Common myeloid progenitor, CD34-positive (primary cell): ENCODE data around the gene SPEM3.

ENCODE experiments used
- CTCF ChIA-PET: fragments of 350-600 bp; sonication (Branson Sonifier 250); formaldehyde crosslinking; loops from one replicate; lab custom pipeline; 2021; ENCODE audit warnings: antibody characterized with exemption; lab: Charles Lee
- POLR2A ChIA-PET: fragments of 350-600 bp; sonication (Branson Sonifier 250); formaldehyde crosslinking; loops from one replicate; lab custom pipeline; 2021; ENCODE audit warnings: antibody characterized with exemption; lab: Charles Lee
- DNase-seq, 3 donors: peaks; one replicate each; pipeline versions ENCODE4 v3.0.0 to v3.0.0-alpha.2; 2013
- H3K27ac ChIP-seq, 2 experiments: 1 replicate in 1 of 2; 2 replicates in 1 of 2; pipeline ENCODE4 v1.7.0; 2013; ENCODE audit warnings: inconsistent platforms in 2 of 2, low read length in 2 of 2, mild to moderate bottlenecking in 2 of 2, low read depth in 1 of 2, moderate library complexity in 1 of 2; ENCODE audit not compliant: severe bottlenecking in 2 of 2, insufficient read depth in 1 of 2, poor library complexity in 1 of 2
- H3K27me3 ChIP-seq, 5 experiments: replicated peaks in 2 of 5; 1 replicate in 3 of 5; 2 replicates in 2 of 5; pipeline versions ENCODE4 v1.6.1 to v1.7.0; 2013; ENCODE audit warnings: low read length in 4 of 5, mild to moderate bottlenecking in 2 of 5, moderate library complexity in 2 of 5, inconsistent platforms in 1 of 5; ENCODE audit not compliant: insufficient read depth in 5 of 5, control insufficient read depth in 4 of 5
- H3K36me3 ChIP-seq, 4 experiments: 1 replicate in 2 of 4; 2 replicates in 2 of 4; pipeline versions ENCODE4 v1.6.1 to v1.7.0; 2013; ENCODE audit warnings: low read length in 3 of 4, control low read depth in 1 of 4, mild to moderate bottlenecking in 1 of 4; ENCODE audit not compliant: control insufficient read depth in 4 of 4, insufficient read depth in 4 of 4
- H3K4me1 ChIP-seq, 4 experiments: 1 replicate in 3 of 4; 2 replicates in 1 of 4; pipeline versions ENCODE4 v1.6.1 to v1.7.1; 2013; ENCODE audit warnings: low read length in 3 of 4, mild to moderate bottlenecking in 3 of 4, control low read depth in 1 of 4, inconsistent platforms in 1 of 4, moderate library complexity in 1 of 4; ENCODE audit not compliant: control insufficient read depth in 4 of 4, insufficient read depth in 4 of 4; ENCODE audit errors: control extremely low read depth in 1 of 4
- H3K4me3 ChIP-seq, 7 experiments: 1 replicate in 4 of 7; 2 replicates in 3 of 7; pipeline versions ENCODE4 v1.5.1 to v1.7.0; 2013; ENCODE audit warnings: mild to moderate bottlenecking in 7 of 7, low read length in 6 of 7, moderate library complexity in 6 of 7, inconsistent platforms in 2 of 7, low read depth in 2 of 7, control low read depth in 1 of 7; ENCODE audit not compliant: insufficient read depth in 4 of 7, control insufficient read depth in 1 of 7; ENCODE audit errors: extremely low read depth in 1 of 7
- H3K9me3 ChIP-seq, 5 experiments: 1 replicate in 4 of 5; 2 replicates in 1 of 5; pipeline versions ENCODE4 v1.6.1 to v1.7.1; 2013; ENCODE audit warnings: low read length in 4 of 5, mild to moderate bottlenecking in 2 of 5, inconsistent platforms in 1 of 5, low read depth in 1 of 5, moderate library complexity in 1 of 5; ENCODE audit not compliant: control insufficient read depth in 4 of 5, insufficient read depth in 2 of 5; ENCODE audit errors: control extremely low read depth in 1 of 5
- WGBS: methylation state at CpG from one replicate; pipeline ENCODE4 v1.1.5; 2013; ENCODE audit not compliant: insufficient coverage; 5-methylcytosine and 5-hydroxymethylcytosine counted together

Gene SPEM3

DNA sequence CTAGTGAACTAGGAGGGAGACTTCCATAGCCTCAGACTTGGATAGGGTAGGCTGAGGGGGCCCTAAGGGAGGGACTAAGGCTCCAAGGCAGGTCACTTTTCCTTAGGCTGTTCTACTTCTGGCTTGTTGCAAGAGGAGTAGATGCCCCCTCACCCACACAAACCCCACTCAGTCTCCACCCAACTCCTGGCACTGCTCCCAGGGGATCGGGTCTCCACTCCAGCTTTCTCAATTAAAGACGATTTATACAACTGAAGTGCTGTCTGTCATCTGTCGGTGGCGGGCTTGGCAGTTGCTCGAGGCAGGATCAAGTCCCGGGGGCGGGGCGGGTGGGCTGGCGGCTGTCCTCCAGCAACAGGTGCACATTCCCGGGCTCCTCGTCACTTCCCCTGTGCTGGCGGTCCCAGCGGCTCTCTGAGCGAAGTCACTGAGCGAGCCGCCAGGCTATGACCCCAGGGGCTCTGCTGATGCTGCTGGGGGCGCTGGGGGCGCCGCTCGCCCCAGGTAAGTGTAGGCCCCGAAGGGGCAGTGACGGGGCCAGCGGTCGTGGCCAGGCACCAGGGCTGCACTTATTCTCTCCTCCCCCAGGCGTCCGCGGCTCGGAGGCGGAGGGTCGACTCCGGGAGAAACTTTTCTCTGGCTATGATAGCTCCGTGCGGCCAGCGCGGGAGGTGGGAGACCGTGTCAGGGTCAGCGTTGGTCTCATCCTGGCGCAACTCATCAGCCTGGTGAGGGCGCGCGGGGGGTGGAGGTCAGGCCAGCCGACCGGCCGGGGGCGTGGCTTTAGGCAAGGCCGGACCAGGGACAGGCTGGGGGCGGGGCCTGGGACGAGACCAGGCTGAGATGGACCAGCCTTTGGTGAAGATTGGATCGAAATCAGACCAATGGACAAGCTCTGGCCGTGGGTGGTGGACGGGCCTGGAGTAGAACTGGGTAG lies 16.3 kb downstream of the SPEM3 start, which contains the start of gene CHRNB1:
Gene CHRNB1 (plus strand): TSS at position 380 of the 937 bp plus-strand sequence. CDS start 67 bp downstream, at position 447.
- Histone ChIP-seq H3K36me3 (no peaks in the 10 kb centered on the region), H3K4me1 (peaks cover 3 to 32% (median 29%) of the 10 kb centered on the region in 4 experiments), H3K27ac (no peak within 1 kb of the TSS), H3K27me3 (peaks cover 4 to 73% (median 37%) of the 10 kb centered on the region in 5 experiments), H3K9me3 (no peaks in the 10 kb centered on the region), H3K4me3 (peak within 1 kb of the TSS; percentile 23 to 74 (median 61))
- POLR2A ChIA-PET: interaction anchor here (0.7 to 1.6 kb wide), 5 partner anchors 11 to 41 kb away, joined by 3 to 5 read pairs (median 3); partner anchors contain the start of gene POLR2A
- peak in 2 of 3 donors; percentile 64 to 72 for DNase-seq
- under 1% methylated on average over 50 of the region's 51 CpGs for WGBS
- CTCF ChIA-PET: interaction anchor here (0.6 to 5.6 kb wide), 6 partner anchors 9 to 1019 kb away, joined by 3 to 40 read pairs (median 4); no protein-coding TSS in a partner anchor

- H3K9me3 ChIP-seq: no peaks in the 10 kb centered on the region
- DNase-seq: peak in 2 of 3 donors; percentile 45 to 56
- H3K4me1 ChIP-seq: peaks cover 3 to 26% (median 23%) of the 10 kb centered on the region in 4 experiments
- no peak overlapping the region for H3K27ac ChIP-seq
- peak overlapping the region; percentile 23 to 74 (median 61) for H3K4me3 ChIP-seq
- no peaks in the 10 kb centered on the region for H3K36me3 ChIP-seq
- H3K27me3 ChIP-seq: peaks cover 4 to 68% (median 37%) of the 10 kb centered on the region in 5 experiments
- 0% methylated on average over 11 of the region's 16 CpGs for WGBS
- POLR2A ChIA-PET: interaction anchor here (0.6 to 1.5 kb wide), 5 partner anchors 10 to 41 kb away, joined by 3 to 4 read pairs (median 3); partner anchors contain the start of gene POLR2A
- CTCF ChIA-PET: interaction anchor here (1.0 to 2.4 kb wide), 4 partner anchors 9 to 115 kb away, joined by 3 to 10 read pairs (median 4); no protein-coding TSS in a partner anchor
These were observed 16.9 kb downstream of the SPEM3 start for GRCh38 chr17:7445619-7445968.

- Histone ChIP-seq H3K9me3 (no peaks in the 10 kb centered on the region), H3K27me3 (peaks cover 4 to 50% (median 28%) of the 10 kb centered on the region in 5 experiments), H3K27ac (no peak overlapping the region), H3K36me3 (no peaks in the 10 kb centered on the region), H3K4me3 (no peak overlapping the region), H3K4me1 (peaks cover 3 to 19% (median 16%) of the 10 kb centered on the region in 4 experiments)
- WGBS: 95% methylated on average over 4 of the region's 7 CpGs
- CTCF ChIA-PET: interaction anchor here (1.9 kb wide), 1 partner anchor 12 kb away, joined by 6 read pairs; no protein-coding TSS in a partner anchor
- POLR2A ChIA-PET: interaction anchor here (2.0 kb wide), 1 partner anchor 36 kb away, joined by 6 read pairs; the partner anchor contains the start of gene POLR2A
- no peak for DNase-seq
These were observed 19.8 kb downstream of the SPEM3 start for GRCh38 chr17:7448461-7448860.

- DNase-seq: no peak
- ChIA-PET POLR2A (no interaction called here), CTCF (interaction anchor here (1.2 to 2.4 kb wide), 2 partner anchors 15 to 23 kb away, joined by 5 to 20 read pairs; no protein-coding TSS in a partner anchor)
- H3K9me3 ChIP-seq: no peaks in the 10 kb centered on the region
- H3K4me3 ChIP-seq: no peak overlapping the region
- WGBS: no CpG with 5 or more reads among the region's 3 CpGs
- no peak overlapping the region for H3K27ac ChIP-seq
- no peaks in the 10 kb centered on the region for H3K27me3 ChIP-seq
- peaks cover 0 to 16% (median 8%) of the 10 kb centered on the region in 4 experiments for H3K4me1 ChIP-seq
- peaks cover 0 to 33% (median 24%) of the 10 kb centered on the region in 4 experiments for H3K36me3 ChIP-seq
These were observed 31.4 kb downstream of the SPEM3 start for GRCh38 chr17:7459961-7460545.

GRCh38 chr17:7460850-7461660 lies 32.4 kb downstream of the SPEM3 start:
- Histone ChIP-seq H3K27ac (no peak overlapping the region), H3K9me3 (no peaks in the 10 kb centered on the region), H3K4me3 (no peak overlapping the region), H3K4me1 (peaks cover 0 to 8% (median 6%) of the 10 kb centered on the region in 4 experiments), H3K36me3 (peaks cover 0 to 40% (median 28%) of the 10 kb centered on the region in 4 experiments), H3K27me3 (no peaks in the 10 kb centered on the region)
- DNase-seq: no peak
- ChIA-PET CTCF (interaction anchor here (0.9 to 2.4 kb wide), 2 partner anchors 9 to 14 kb away, joined by 5 to 20 read pairs; no protein-coding TSS in a partner anchor), POLR2A (interaction anchor here (0.7 to 3.3 kb wide), 4 partner anchors 15 to 24 kb away, joined by 3 to 12 read pairs (median 4); partner anchors contain the start of genes POLR2A and ZBTB4)
- WGBS: 100% methylated on average over 4 of the region's 7 CpGs
